HG03196 (cell line): ENCODE measurements around the gene ASTN2.

ENCODE experiments used
- ATAC-seq: cut with Tn5 transposase; IDR thresholded peaks from one replicate; pipeline ENCODE4 v1.9.1; 2021; ENCODE audit not compliant: unreplicated experiment

Gene ASTN2

GRCh38 chr9:117126871-117127270 lies 288.0 kb downstream of the ASTN2 start:
- no peak for ATAC-seq

GRCh38 chr9:117125531-117125930 lies 289.3 kb downstream of the ASTN2 start:
- ATAC-seq: no peak

GRCh38 chr9:117123729-117124128 lies 291.1 kb downstream of the ASTN2 start:
- no peak for ATAC-seq

GRCh38 chr9:117122953-117123352 lies 291.9 kb downstream of the ASTN2 start:
- no peak for ATAC-seq

GRCh38 chr9:117122102-117122501 lies 292.8 kb downstream of the ASTN2 start:
- no peak for ATAC-seq

- ATAC-seq: no peak
Measured at GRCh38 chr9:117121316-117121715, 293.5 kb downstream of the ASTN2 start.

- no peak for ATAC-seq
Measured at GRCh38 chr9:117120061-117120460, 294.8 kb downstream of the ASTN2 start.

- no peak for ATAC-seq
Measured at GRCh38 chr9:117116084-117116483, 298.8 kb downstream of the ASTN2 start.

GRCh38 chr9:117114768-117115167 lies 300.1 kb downstream of the ASTN2 start:
- no peak for ATAC-seq

GRCh38 chr9:117104716-117105495 lies 310.0 kb downstream of the ASTN2 start:
- no peak for ATAC-seq

GRCh38 chr9:117104206-117104605 lies 310.7 kb downstream of the ASTN2 start:
- ATAC-seq: no peak

- no peak for ATAC-seq
Measured at GRCh38 chr9:117103438-117104110, 311.3 kb downstream of the ASTN2 start.

GRCh38 chr9:117101008-117101407 lies 313.8 kb downstream of the ASTN2 start:
- ATAC-seq: no peak

- ATAC-seq: no peak
Measured at GRCh38 chr9:117098331-117098730, 316.5 kb downstream of the ASTN2 start.

GRCh38 chr9:117097761-117098160 lies 317.1 kb downstream of the ASTN2 start:
- ATAC-seq: no peak

- no peak for ATAC-seq
Measured at GRCh38 chr9:117096138-117096537, 318.7 kb downstream of the ASTN2 start.

GRCh38 chr9:117095081-117095480 lies 319.8 kb downstream of the ASTN2 start:
- ATAC-seq: no peak

- no peak for ATAC-seq
Measured at GRCh38 chr9:117093891-117094844, 320.7 kb downstream of the ASTN2 start.

- no peak for ATAC-seq
Measured at GRCh38 chr9:117092582-117092981, 322.3 kb downstream of the ASTN2 start.

- no peak for ATAC-seq
Measured at GRCh38 chr9:117091529-117091928, 323.3 kb downstream of the ASTN2 start.

GRCh38 chr9:117088786-117089185 lies 326.1 kb downstream of the ASTN2 start:
- no peak for ATAC-seq
